ENCODE results near the gene TMEM63B.

DNA sequence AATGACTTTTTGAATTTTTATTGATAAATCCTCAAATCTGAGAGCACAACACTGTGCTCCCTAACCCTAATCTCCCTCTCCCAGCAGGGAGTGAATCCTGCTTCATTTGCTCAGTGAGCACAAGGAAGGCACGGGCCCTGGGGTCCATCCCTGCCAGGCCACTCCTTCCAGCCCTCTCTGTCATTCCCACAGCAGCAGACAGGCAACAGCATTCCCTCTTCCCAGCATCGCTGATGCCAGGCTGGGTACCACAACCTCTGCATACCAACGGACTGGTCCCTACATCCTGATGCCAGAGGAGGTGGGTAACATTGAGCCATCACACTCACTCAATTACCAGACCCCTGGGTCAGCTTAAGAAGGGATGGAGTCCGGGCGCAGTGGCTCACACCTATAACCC lies 34.3 kb upstream of the TMEM63B start:
- no peak for TF ChIP-seq EZH2 (IDR thresholded peaks at IDR 0.05; ENCODE audit: insufficient read depth, poor library complexity, severe bottlenecking)
- TF ChIP-seq EZH2phosphoT487 (IDR thresholded peaks at IDR 0.05; ENCODE audit: insufficient read depth, low read depth), result no peak
